Skeletal muscle tissue (tissue), 4 donors: Measurements from ENCODE around the gene TNRC18. TPM values are rescaled to one million over a fixed set of nuclear protein-coding genes. Genes with fewer than 3 reads are reported as not detected.

Experiments
- H3K27ac ChIP-seq: one replicate; pipeline ENCODE4 v1.7.0; 2013; ENCODE audit warnings: mild to moderate bottlenecking, low read depth, low read length, inconsistent platforms
- H3K27me3 ChIP-seq, 3 donors: one replicate each; pipeline ENCODE4 v1.7.0; 2013; ENCODE audit warnings: low read length in 3 of 3; ENCODE audit not compliant: control insufficient read depth in 3 of 3, insufficient read depth in 3 of 3
- H3K36me3 ChIP-seq, 3 donors: one replicate each; pipeline ENCODE4 v1.7.0; 2013; ENCODE audit warnings: low read length in 3 of 3; ENCODE audit not compliant: control insufficient read depth in 3 of 3, insufficient read depth in 3 of 3
- H3K4me1 ChIP-seq, 3 donors: one replicate each; pipeline ENCODE4 v1.7.0; 2013; ENCODE audit warnings: low read length in 3 of 3, mild to moderate bottlenecking in 3 of 3; ENCODE audit not compliant: control insufficient read depth in 3 of 3, insufficient read depth in 3 of 3
- H3K4me3 ChIP-seq, 3 donors: one replicate each; pipeline ENCODE4 v1.7.0; 2013; ENCODE audit warnings: low read length in 3 of 3
- H3K9ac ChIP-seq, 3 donors: one replicate each; pipeline ENCODE4 v1.7.0; 2013; ENCODE audit warnings: low read length in 3 of 3, mild to moderate bottlenecking in 3 of 3, moderate library complexity in 2 of 3, low read depth in 1 of 3
- H3K9me3 ChIP-seq, 3 donors: one replicate each; pipeline ENCODE4 v1.7.0; 2013; ENCODE audit warnings: low read length in 3 of 3; ENCODE audit not compliant: control insufficient read depth in 3 of 3
- total RNA-seq: library from RNA; depleted of rRNA; stranded (reverse); fragments of >200 nt; gene quantifications from one replicate; pipeline ENCODE4 v1.2.3, GENCODE V29; 2014
- donor health status: Osteomylitis.

TNRC18 gene
- total RNA-seq, 1 donor from 2014 or later = 25.6 TPM

DNA sequence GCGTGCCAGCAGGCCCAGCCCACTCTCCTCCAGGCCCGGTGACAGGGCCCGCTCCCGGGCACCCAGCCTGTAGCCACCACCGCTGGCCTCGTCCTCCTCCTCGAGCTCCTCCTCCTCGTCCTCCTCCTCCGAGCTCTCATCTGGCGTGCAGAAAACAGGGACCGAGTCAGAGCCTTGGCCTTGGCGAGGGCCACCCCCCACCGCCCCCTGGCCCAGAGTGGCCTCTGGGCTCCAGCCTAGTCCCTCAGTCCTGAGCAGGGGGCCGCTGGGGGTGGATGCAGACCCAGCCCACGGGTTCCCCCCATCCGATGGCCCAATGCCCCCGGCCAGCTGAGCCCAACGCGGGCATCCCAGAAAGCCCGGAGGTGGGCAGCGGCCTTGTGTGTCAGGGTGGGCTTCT lies 78.0 kb downstream of the TNRC18 start:
- H3K4me1 ChIP-seq = no peaks in the 10 kb centered on the region

DNA sequence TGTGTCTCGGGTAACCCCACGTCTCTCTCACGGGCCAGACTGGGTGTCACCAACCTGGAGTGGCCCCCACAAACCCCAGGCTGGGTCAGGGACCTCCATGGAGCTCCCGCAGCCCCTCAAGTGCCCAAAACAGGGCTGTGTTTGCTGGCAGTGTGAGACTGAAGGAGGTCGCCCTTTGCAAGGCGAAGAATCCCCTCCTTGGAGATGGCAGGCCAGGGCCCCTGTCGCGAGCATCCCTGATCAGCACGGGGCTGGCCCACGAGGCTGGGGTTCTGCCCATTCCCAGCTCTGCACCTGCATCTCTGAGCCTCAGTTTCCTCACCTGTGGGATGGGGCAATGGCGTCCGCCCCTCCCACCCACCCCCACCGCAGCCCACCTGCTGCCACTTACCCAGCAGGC lies 78.5 kb downstream of the TNRC18 start:
- no peaks in the 10 kb centered on the region for H3K4me1 ChIP-seq
- H3K4me3 ChIP-seq = no peak overlapping the region
- no peaks in the 10 kb centered on the region for H3K27me3 ChIP-seq
- H3K36me3 ChIP-seq = peaks cover 40 to 45% (median 44%) of the 10 kb centered on the region in 3 donors
- H3K9ac ChIP-seq = no peak overlapping the region
- no peak overlapping the region for H3K27ac ChIP-seq
- H3K9me3 ChIP-seq = peaks cover 0 to 3% (median 0%) of the 10 kb centered on the region in 3 donors

More for the DNA sequence above, 78.0 kb downstream of the TNRC18 start:
- Histone ChIP-seq H3K27me3 (no peaks in the 10 kb centered on the region), H3K9ac (no peak overlapping the region), H3K9me3 (peaks cover 0 to 3% (median 0%) of the 10 kb centered on the region in 3 donors), H3K27ac (no peak overlapping the region), H3K4me3 (no peak overlapping the region), H3K36me3 (peaks cover 39 to 49% (median 48%) of the 10 kb centered on the region in 3 donors)

DNA sequence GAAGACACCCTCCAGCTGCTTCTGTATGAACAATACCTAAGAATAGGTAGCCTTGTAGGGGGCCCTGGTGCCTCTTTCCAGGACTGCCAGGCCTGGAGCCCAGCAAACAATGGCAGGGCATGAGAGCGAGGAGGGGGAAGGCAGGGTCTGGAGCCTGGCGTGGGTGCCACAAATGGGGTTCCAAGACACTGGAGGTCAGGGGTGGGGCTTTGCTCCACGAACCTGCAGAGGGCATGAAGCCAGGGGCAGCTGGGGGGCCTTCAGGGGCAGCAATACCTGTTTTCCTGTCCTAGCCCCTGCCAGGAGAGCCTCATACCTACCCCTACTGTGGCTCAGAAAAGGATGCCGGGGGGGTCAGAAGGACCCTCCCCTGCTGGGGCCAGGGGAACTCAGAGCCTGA lies 79.3 kb downstream of the TNRC18 start:
- Histone ChIP-seq H3K9me3 (peaks cover 0 to 3% (median 0%) of the 10 kb centered on the region in 3 donors), H3K4me1 (no peaks in the 10 kb centered on the region), H3K27ac (no peak overlapping the region), H3K9ac (no peak overlapping the region), H3K4me3 (no peak overlapping the region), H3K27me3 (no peaks in the 10 kb centered on the region), H3K36me3 (peaks cover 43 to 44% (median 44%) of the 10 kb centered on the region in 3 donors)

DNA sequence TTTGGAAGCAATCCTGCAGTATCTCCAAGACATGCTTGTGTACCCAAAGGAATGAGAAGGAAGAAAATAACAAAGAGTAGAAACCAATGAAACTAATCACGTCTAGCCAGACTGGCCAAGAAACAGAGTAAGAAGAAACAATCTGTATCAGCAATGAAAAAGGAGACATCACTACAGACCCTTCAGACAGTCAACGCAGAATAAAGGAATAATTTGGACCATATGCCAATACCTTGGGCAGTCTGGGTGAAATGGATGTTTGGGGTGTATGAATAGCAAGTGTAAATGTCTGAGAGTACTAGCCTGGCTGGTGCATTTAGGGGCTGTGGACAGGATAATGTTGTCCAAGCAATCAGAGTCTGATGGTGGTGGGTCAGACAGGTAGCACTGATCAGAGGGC lies 79.8 kb downstream of the TNRC18 start:
- Histone ChIP-seq H3K9ac (no peak overlapping the region), H3K27ac (no peak overlapping the region), H3K4me1 (no peaks in the 10 kb centered on the region), H3K27me3 (no peaks in the 10 kb centered on the region), H3K36me3 (peaks cover 42 to 46% (median 44%) of the 10 kb centered on the region in 3 donors), H3K9me3 (peaks cover 0 to 3% (median 0%) of the 10 kb centered on the region in 3 donors), H3K4me3 (no peak overlapping the region)

DNA sequence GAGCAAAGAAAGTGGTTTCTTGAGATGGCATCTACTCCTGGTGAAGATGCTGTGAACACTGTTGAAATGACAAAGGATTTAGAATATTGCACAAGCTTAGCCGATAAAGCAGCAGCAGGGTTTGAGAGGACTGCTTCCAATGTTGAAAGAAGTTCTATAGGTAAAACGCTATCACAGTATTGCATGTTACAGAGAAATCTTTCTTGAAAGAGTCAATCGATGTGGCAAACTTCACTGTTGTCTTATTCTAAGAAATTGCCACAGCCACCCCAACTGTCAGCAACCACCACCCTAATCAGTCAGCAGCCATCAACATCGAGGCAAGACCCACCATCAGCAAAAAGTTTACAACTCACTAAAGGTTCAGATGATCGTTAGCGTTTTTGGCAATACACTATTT lies 81.0 kb downstream of the TNRC18 start:
- Histone ChIP-seq H3K9ac (no peak overlapping the region), H3K27ac (no peak overlapping the region), H3K36me3 (peaks cover 41 to 44% (median 42%) of the 10 kb centered on the region in 3 donors), H3K9me3 (peaks cover 0 to 3% (median 0%) of the 10 kb centered on the region in 3 donors), H3K4me1 (no peaks in the 10 kb centered on the region), H3K27me3 (no peaks in the 10 kb centered on the region), H3K4me3 (no peak overlapping the region)

DNA sequence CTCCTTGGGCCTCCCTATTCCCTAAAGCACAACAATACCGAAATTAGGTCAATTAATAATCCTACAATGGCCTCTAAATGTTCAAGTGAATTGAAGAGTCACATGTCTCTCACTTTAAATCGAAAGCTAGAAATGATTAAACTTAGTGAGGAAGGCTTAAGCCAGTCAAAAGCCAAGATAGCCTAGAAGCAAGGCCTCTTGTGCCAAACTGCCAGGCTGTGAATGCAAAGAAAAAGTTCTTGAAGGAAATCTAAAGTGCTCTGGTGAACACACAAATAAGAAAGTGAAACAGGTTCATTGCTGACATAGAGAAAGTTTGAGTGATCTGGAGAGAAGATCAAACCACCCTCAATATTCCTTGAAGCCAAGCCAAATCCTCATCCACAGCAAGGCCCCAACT lies 83.7 kb downstream of the TNRC18 start:
- H3K9me3 ChIP-seq = peaks cover 0 to 3% (median 0%) of the 10 kb centered on the region in 3 donors
- peaks cover 32 to 50% (median 44%) of the 10 kb centered on the region in 3 donors for H3K36me3 ChIP-seq
- no peak overlapping the region for H3K27ac ChIP-seq
- no peak overlapping the region for H3K9ac ChIP-seq
- no peaks in the 10 kb centered on the region for H3K27me3 ChIP-seq
- H3K4me3 ChIP-seq = no peak overlapping the region
- H3K4me1 ChIP-seq = no peaks in the 10 kb centered on the region

DNA sequence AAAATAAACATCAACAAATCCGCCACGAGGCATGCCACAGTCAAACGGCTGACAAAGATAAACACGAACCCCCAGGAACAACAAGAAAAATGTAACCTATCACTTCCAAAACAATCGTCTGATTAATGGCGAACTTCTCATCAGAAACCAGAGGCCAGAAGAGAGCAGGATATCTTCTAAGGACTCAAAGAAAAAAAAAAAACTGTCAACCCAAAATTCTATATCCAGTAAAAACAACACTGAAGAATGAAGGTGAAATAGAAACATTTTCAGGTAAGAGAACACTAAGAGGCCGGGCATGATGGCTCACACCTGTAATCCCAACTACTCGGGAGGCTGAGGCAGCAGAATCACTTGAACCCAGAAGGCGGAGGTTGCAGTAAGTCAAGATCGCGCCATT lies 86.6 kb downstream of the TNRC18 start:
- no peaks in the 10 kb centered on the region for H3K27me3 ChIP-seq
- peaks cover 24 to 39% (median 25%) of the 10 kb centered on the region in 3 donors for H3K36me3 ChIP-seq

DNA sequence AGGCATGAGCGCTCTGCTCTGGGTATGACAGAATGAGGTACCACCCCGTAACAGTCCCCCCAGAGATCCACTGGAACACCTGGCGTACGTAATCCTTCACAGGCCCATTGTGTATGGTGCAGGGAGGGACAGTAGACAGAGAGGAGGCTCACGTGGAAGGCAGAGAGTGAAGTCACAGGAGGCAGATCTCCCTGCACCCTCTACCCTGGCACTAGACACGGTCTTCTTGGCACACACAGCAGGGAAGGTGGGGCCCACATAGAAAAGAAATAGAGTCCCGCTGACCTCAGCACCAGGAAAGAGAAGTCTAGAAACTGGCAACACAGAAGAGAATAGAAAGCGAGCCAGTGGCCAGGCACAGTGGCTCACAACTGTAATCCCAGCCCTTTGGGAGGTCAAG lies 89.0 kb downstream of the TNRC18 start:
- no peak overlapping the region for H3K27ac ChIP-seq
- no peaks in the 10 kb centered on the region for H3K27me3 ChIP-seq
- peaks cover 24 to 37% (median 30%) of the 10 kb centered on the region in 3 donors for H3K36me3 ChIP-seq
- no peaks in the 10 kb centered on the region for H3K9me3 ChIP-seq
- no peak overlapping the region for H3K9ac ChIP-seq
- H3K4me1 ChIP-seq = no peaks in the 10 kb centered on the region
- H3K4me3 ChIP-seq = no peak overlapping the region

More for the DNA sequence above, 86.6 kb downstream of the TNRC18 start:
- Histone ChIP-seq H3K4me1 (no peaks in the 10 kb centered on the region), H3K9ac (no peak overlapping the region), H3K4me3 (no peak overlapping the region), H3K9me3 (no peaks in the 10 kb centered on the region), H3K27ac (no peak overlapping the region)

DNA sequence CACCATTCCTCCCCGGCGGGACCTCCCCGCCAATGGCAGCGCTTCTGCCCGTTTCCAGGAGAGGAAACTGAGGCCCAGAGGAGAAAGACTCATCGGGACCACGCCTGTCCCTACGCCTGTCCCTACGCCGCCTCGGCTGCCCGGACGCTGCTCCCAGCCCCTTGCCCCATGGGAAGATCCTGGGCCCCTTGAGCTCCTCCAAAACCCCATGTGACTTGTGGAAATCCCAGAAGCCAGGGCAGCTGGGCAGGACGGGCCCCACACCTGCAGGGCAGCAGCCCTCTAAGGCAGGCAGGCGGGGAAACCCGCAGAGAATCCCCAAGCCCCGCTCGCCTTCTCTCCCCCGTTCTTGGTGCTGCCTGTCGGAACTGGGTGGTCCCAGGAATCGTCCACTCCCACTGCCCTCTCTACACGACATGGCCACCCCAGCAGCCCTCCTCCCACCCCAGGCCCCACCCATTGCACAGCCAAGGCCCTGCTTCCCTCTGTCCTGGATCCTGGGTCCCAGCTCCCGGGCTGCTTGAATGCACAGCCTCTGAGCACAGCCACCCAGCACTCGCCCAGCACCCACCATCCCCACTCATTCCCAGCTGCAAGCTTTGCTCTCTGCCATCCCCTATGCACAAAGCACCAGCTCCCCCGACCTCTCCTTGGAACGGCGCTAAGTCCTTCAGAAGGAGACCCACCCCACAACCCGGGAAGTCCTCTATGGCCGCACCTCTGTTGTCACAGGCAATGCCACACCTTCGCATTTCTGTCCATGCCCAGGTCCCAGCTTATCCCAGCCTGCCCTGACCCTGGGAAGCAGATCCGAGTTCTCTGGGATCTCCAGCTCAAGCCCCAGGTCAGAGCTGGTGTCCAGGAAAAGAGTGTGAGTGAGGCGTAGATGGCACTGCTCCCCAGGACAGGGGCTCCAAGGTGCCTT lies 90.3 kb downstream of the TNRC18 start:
- no peak overlapping the region for H3K27ac ChIP-seq
- no peaks in the 10 kb centered on the region for H3K9me3 ChIP-seq
- no peaks in the 10 kb centered on the region for H3K27me3 ChIP-seq
- no peak overlapping the region for H3K4me3 ChIP-seq
- peaks cover 24 to 37% (median 30%) of the 10 kb centered on the region in 3 donors for H3K36me3 ChIP-seq
- no peak overlapping the region for H3K9ac ChIP-seq
- no peaks in the 10 kb centered on the region for H3K4me1 ChIP-seq

DNA sequence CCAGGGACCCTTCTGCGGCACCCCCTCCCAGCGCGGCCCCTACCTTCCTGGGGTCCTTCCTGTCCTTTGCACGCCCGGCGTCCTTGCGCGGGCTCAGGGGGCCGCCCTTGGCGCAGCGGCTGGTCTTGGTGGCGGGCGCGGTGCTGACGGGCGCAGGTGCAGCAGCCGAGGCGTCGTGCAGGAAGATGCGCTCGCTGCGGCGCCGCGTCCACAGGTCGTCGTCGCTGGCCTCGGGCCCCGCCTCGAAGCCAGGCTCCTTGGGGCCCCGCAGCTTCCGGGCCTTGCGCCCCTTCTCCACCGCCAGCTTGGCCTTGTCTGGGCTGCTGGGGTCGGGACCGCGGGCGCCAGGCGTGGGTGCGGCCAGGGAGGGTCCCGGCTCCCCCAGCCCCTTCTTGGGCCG lies 91.1 kb downstream of the TNRC18 start:
- H3K4me3 ChIP-seq = no peak overlapping the region
- no peaks in the 10 kb centered on the region for H3K4me1 ChIP-seq
- H3K9ac ChIP-seq = no peak overlapping the region
- no peaks in the 10 kb centered on the region for H3K27me3 ChIP-seq
- H3K9me3 ChIP-seq = no peaks in the 10 kb centered on the region
- H3K36me3 ChIP-seq = peaks cover 22 to 34% (median 34%) of the 10 kb centered on the region in 3 donors
- H3K27ac ChIP-seq = no peak overlapping the region
